ENCODE results near the gene DERL3.

DNA sequence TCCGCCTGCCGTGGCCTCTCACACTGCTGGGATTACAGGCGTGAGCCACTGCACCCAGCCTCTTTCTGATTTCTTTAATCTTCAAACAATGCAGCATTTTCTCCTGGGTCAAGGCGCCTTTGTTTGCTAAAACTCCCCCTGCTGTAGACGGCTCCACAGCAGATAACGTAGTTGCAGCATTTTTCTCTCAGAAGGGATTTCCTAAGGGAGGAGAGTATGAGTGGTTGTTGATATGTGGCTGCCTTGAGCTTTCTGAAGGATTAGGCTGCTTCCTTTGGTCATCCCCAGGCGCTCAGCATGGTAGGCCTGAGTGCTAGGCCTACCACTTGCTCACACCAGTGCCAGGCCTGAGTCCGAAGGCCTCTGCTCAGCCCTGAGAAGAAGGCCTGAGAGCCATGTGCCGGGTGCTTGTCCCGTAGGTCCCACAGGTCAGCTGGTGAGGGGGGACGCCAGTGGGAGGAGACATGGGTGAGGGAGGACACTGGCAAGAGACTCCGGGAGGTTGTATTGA is 34.0 kb downstream of the DERL3 start:
- TF ChIP-seq TAF1 (IDR thresholded peaks at IDR 0.05; ENCODE audit: borderline replicate concordance, insufficient read depth, low read length) (no peak), REST (IDR thresholded peaks at IDR 0.05; ENCODE audit: insufficient read depth in 1 of 2, low read depth in 2 of 2, low read length in 2 of 2) (no peak), POLR2AphosphoS5 (IDR thresholded peaks at IDR 0.05; ENCODE audit: low read depth, low read length) (no peak)
